GM19193 (cell line): ENCODE results near the gene ACBD7.

ENCODE experiments used
- POLR2A ChIP-seq: IDR thresholded peaks from 4 replicates; pipeline ENCODE4 v1.6.1; 2011; ENCODE audit not compliant: insufficient read depth, insufficient read length; ENCODE audit errors: extremely low read depth

Gene ACBD7

GRCh38 chr10:15106352-15107013, 17.9 kb upstream of the ACBD7 start:
- TF ChIP-seq POLR2A = no peak

DNA sequence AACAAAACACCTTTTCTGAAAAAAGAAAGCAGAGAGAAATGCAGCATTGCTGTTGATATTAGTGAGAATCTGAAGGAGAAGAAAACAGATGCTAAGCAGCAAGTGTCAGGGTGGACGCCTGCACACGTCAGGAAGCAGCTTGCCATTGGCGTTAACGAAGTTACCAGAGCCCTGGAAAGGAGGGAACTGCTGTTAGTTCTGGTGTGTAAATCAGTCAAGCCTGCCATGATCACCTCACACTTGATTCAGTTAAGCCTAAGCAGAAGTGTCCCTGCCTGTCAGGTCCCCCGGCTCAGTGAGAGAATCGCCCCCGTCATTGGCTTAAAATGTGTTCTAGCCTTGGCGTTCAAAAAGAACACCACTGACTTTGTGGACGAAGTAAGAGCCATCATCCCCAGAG, 14.9 kb upstream of the ACBD7 start:
- no peak for TF ChIP-seq POLR2A

- TF ChIP-seq POLR2A = no peak
Measured at GRCh38 chr10:15099886-15100285, 11.3 kb upstream of the ACBD7 start.

GRCh38 chr10:15097011-15097812, 8.6 kb upstream of the ACBD7 start, which contains the start of gene RPP38:
TSS of gene RPP38 (plus strand) at chr10:15097355. CDS start at chr10:15103315, 5,960 bp downstream.
- peak; percentile 94 for TF ChIP-seq POLR2A

DNA sequence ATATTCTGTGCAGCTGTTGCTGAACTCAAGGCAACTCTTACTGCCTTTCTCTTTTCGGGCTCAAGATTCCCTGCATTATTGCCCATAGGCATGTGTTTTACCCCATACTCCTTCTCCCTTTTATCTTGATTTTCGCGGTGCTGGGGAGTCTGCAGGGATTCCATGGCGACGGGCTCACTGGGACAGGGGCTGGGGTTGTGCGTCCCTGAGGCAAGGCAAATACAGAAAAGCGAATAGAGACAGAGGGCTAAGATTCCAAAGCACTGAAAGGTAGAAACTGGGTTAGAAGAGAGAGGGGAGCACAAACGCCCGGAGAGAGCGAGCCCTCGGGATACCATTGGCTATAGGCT, 8.1 kb upstream of the ACBD7 start:
- TF ChIP-seq POLR2A = no peak

- no peak for TF ChIP-seq POLR2A
Measured at GRCh38 chr10:15092855-15093408, 4.4 kb upstream of the ACBD7 start.

DNA sequence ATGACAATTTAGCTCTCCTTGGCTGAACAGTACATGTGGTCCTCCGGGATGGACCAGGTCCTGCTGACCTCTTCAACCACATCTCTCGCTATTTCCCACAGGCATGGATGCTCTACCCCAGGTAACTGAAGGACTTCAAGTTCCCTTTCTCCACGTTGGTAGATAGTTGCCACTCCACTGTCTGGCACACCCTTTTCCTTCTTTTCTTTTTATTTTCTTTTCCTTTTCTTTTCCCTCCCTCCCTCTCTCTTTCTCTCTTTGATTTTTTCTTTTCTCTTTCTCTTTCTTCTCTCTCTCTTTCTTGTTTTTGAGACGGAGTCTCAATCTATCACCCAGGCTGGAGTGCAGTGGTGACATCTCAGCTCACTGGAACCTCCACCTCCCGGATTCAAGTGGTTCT, 2.8 kb upstream of the ACBD7 start:
- TF ChIP-seq POLR2A = no peak

GRCh38 chr10:15084502-15084922, 4.1 kb downstream of the ACBD7 start:
- no peak for TF ChIP-seq POLR2A

DNA sequence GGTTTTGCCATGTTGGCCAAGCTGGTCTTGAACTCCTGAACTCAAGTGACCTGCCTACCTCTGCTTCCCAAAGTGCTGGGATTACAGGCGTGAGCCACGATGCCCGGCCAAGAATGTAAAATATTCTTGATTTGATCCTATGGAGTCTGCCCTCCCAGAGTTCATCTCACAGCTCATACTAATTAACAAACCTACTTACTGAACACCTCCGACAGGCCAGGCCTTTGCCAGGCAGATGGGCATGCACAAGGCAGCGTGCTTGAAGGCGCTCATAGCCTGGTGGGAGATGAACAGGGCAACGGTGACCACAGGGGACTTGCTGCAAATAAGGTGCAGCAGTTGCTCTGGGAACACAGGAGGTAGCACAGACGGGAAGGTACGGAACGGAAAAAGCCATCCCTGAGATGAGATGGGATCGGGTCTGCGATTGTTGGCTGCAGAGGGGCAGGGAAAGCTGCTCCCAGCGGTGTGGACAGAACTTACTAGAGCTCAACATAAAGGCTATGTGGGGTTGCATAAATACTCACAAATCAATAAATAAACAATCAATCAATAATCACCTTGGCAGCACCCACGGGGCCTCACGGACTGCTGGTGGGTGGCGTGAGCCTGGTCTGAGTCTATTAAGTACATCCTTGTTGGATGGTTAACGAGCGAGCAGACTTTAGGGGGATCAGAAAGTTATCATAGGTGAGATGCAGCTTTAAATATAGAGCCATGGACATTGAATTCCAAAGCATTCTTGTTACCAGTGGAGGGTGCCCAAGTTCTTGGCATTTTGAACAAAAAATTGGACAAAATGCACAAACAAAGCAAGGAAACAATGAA, 4.7 kb downstream of the ACBD7 start:
- TF ChIP-seq POLR2A = no peak

DNA sequence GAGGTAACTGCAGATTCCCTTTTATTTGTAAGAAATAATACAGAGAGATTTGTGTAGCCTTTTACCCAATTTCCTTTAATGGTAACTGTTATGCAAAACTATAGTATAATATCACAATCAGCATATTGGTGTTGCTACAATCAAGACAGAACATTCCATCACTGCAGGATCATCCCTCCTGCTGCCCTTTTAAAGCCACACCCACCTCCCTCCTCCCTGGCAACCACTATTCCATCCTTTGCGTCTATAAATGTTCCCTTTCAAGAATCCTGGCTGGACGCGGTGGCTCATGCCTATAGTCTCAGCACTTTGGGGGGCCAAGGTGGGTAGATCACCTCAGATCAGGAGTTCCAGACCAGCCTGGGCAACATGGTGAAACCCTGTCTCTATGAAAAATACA, 13.2 kb downstream of the ACBD7 start:
- TF ChIP-seq POLR2A = no peak

DNA sequence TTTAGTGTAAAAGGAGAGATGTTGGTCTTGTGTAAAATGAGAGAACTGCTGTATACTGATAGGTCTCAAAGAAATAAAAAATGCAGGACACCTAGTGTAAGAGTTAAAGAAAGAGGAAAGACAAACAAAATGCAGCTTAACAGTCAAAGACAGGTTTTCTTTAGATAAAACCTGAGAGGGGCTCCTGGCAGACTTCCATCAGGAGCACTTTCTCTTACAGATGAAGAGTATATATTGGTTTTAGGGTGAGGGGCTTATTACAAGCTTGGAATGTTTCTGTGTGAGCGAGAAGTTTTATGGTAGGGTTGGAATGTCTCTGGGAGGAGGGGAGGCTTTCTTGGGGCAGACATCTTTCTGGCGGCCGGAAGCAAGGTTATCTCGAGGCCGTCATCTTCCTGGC, 16.2 kb downstream of the ACBD7 start:
- TF ChIP-seq POLR2A = no peak

GRCh38 chr10:15069230-15069629, 19.3 kb downstream of the ACBD7 start:
- no peak for TF ChIP-seq POLR2A

DNA sequence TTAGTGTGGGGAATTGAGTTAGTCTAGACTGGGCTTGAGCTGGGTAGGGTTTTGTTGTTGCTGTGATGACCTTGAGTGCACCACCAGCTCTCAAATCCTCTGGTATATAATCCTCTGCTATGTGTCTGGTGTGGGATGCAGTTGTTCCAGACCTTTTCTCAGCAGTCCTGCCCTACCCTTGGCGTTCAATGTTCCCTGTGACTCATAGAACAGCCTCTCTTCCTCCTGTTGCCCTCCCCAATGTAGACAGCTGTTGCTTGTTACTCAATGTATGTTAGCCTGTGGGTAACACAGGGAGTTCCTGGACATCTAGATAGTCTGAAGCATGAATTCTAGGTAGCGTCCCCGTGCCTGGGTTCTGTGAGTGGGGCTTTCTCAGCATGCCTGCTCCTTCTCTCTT, 19.8 kb downstream of the ACBD7 start:
- TF ChIP-seq POLR2A = no peak

GRCh38 chr10:15067154-15067553, 21.4 kb downstream of the ACBD7 start:
- no peak for TF ChIP-seq POLR2A

DNA sequence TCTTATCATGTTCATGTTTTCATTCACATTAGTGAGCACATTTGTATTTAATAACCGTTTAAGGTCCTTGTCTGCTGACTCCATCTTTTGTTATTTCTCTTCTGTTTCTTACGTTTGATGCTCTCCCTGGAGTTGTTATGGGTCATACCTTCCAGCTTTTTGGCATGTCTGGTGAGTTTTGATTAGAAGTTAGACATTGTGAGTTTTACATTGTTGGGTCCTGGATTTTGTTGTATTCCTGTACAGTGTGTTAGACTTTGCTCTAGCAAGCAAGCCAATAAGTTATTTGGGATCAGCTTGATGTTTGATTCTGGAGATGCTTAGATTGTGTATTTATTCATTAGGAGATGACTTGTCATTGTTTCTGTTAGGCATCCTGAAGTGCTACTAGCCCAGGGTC, 27.9 kb downstream of the ACBD7 start:
- no peak for TF ChIP-seq POLR2A

DNA sequence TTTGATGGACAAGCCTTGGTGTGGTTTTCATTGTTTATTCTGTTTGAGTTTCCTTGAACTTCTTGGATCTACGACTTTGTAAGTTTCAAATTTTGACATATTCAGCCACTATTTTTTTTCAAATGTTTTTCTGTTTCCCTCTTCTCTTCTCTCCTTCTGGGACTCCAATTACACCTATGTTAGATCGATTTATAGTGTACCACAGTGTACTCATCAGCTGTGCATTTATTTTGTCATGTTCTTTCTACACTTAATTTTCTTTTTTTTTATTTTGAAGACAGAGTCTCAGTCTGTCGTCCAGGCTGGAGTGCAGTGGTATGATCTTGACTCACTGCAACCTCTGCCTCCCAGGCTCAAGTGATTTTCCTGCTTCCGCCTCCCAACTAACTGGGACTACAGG, 28.7 kb downstream of the ACBD7 start:
- no peak for TF ChIP-seq POLR2A

DNA sequence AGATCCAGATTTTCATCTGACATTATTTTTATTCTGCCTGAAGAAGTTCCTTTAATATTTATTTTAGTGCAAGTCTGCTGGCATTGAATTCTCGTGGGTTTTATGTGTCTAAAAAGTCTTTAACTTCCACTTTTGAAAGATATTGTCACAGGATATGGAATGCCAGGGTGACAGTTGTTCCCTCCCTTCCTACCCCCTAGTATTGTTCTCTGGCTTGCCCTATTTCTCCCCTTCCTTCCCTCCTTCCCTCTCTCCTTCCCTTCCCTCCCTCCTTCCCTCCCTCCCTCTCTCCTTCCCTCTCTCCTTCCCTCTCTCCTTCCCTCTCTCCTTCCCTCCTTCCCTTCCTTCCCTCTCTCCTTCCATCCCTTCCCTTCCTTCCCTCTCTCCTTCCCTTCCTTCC, 29.9 kb downstream of the ACBD7 start:
- TF ChIP-seq POLR2A = no peak
